Activated CD4-positive, alpha-beta memory T cell treated with anti-CD3 and anti-CD28 coated beads, Interleukin-2, amount 10 ng/mL, durations not matched to agents 7 days and 5 days (primary cell): ENCODE results near the gene DAPK3. TPM values are rescaled to one million over a fixed set of nuclear protein-coding genes. Genes with fewer than 3 reads are reported as not detected.

Experiments used
- CTCF ChIA-PET: fragments of 350-600 bp; sonication (Branson Sonifier 250); formaldehyde crosslinking; loops from one replicate; lab custom pipeline; 2021; ENCODE audit warnings: antibody characterized with exemption, inconsistent platforms; lab: Charles Lee
- POLR2A ChIA-PET: fragments of 350-600 bp; sonication (Branson Sonifier 250); formaldehyde crosslinking; loops from one replicate; lab custom pipeline; 2021; ENCODE audit warnings: antibody characterized with exemption; lab: Charles Lee
- DNase-seq: peaks from one replicate; pipeline ENCODE4 v3.0.0-alpha.2; 2020
- H3K27ac Mint-ChIP-seq: one replicate; pipeline ENCODE4 v1.8.0; 2021; ENCODE audit warnings: mild to moderate bottlenecking, mixed read lengths
- H3K27me3 Mint-ChIP-seq: one replicate; pipeline ENCODE4 v1.8.0; 2021; ENCODE audit warnings: mixed read lengths
- H3K36me3 Mint-ChIP-seq: one replicate; pipeline ENCODE4 v1.8.0; 2021; ENCODE audit warnings: low read depth, mixed read lengths
- H3K4me1 Mint-ChIP-seq: one replicate; pipeline ENCODE4 v1.8.0; 2021; ENCODE audit warnings: mixed read lengths
- H3K4me3 Mint-ChIP-seq: one replicate; pipeline ENCODE4 v1.8.0; 2021; ENCODE audit warnings: mild to moderate bottlenecking, mixed read lengths
- H3K9me3 Mint-ChIP-seq: one replicate; pipeline ENCODE4 v1.8.0; 2021; ENCODE audit warnings: mixed read lengths
- total RNA-seq, 2 experiments: library from RNA; stranded (reverse); gene quantifications; one replicate each; pipeline ENCODE4 v1.2.3, GENCODE V29; 2021

The DAPK3 gene
- total RNA-seq, 2 experiments from 2014 or later: 41.3 to 42.7 TPM

- H3K9me3 Mint-ChIP-seq: no peaks in the 10 kb centered on the region
- no peak for DNase-seq
- ChIA-PET POLR2A (no interaction called here), CTCF (no interaction called here)
- H3K27me3 Mint-ChIP-seq: peaks cover 10% of the 10 kb centered on the region
- H3K4me3 Mint-ChIP-seq: no peak overlapping the region
- no peaks in the 10 kb centered on the region for H3K36me3 Mint-ChIP-seq
- H3K27ac Mint-ChIP-seq: no peak overlapping the region
- no peaks in the 10 kb centered on the region for H3K4me1 Mint-ChIP-seq
These were observed 34.1 kb downstream of the DAPK3 start for GRCh38 chr19:3936506-3937442.

DNA sequence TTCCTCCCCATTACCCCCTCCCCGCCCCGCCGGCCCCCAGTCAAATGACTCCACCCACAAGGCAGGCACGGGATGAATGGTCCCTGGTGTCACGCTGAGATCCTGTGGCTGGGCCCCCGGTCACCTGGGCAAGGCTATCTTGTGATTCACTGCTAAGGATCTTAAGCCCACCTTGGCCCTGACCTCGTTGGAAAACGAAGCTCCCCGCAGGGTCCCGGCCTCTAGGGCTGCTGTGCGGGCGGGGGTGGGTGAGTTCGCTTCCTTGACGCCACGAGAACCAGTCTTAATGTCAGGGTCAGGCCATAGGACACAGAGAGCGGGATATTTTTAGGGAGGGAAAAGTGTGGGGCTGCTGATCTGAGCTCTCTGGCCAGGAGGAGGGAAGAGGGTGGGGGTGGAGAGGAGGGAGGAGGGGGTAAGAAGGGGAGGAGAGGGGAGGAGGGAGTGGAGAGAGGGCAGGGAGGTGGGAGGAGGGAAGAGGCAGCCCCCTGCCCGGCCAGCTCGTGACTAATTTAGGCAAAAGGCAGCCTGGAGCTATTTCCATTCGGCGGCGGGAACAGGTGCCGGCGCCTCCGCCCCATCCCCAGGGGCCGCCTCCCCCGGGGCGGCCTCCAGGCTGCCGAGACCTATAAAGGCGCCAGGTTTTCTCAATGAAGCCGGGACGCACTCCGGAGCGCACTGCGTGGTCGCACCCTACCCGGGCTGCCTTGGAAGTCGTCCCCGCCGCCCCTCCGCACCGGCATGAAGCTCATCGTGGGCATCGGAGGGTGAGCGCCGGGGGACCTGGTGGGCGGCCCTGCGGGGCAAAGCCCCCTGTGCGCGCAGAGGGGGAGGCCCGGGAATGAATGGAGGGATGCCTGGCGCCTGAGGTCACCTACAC, 37.7 kb downstream of the DAPK3 start, which contains the start of gene NMRK2:
Gene NMRK2, plus strand, starts transcription at position 139 of the 880 bp plus-strand sequence. Its CDS starts 603 bp downstream, at position 742.
- Mint-ChIP-seq H3K27me3 (peaks cover 15% of the 10 kb centered on the region), H3K9me3 (no peaks in the 10 kb centered on the region), H3K4me1 (no peaks in the 10 kb centered on the region), H3K27ac (no peak within 1 kb of the TSS), H3K36me3 (no peaks in the 10 kb centered on the region), H3K4me3 (no peak within 1 kb of the TSS)
- ChIA-PET CTCF (no interaction called here), POLR2A (no interaction called here)
- no peak for DNase-seq

GRCh38 chr19:3931041-3931440, 39.9 kb downstream of the DAPK3 start:
- CTCF ChIA-PET: no interaction called here
- Mint-ChIP-seq H3K4me3 (no peak overlapping the region), H3K4me1 (no peaks in the 10 kb centered on the region), H3K36me3 (no peaks in the 10 kb centered on the region), H3K27ac (no peak overlapping the region), H3K9me3 (no peaks in the 10 kb centered on the region), H3K27me3 (peaks cover 15% of the 10 kb centered on the region)
- no peak for DNase-seq
- POLR2A ChIA-PET: no interaction called here

DNA sequence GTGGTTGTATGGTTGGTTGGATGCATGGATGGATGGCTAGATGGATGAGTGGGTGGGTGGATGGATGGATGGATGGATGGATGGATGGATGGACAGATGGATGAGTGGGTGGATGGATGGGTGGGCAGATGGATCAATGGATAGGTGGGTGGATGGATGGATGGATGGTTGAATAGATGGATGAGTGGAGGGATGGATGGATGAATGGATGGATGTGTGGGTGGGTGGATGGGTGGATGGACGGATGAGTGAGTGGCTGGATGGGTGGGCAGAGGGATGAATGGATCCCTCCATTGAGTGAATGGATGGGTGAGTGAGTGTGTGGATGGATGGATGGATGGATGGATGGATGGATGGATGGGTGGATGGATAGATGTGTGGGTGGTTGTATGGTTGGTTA, 47.0 kb downstream of the DAPK3 start:
- H3K27ac Mint-ChIP-seq: no peak overlapping the region
- H3K27me3 Mint-ChIP-seq: no peaks in the 10 kb centered on the region
- no peak for DNase-seq
- ChIA-PET CTCF (no interaction called here), POLR2A (no interaction called here)
- H3K9me3 Mint-ChIP-seq: peaks cover 17% of the 10 kb centered on the region
- H3K36me3 Mint-ChIP-seq: peaks cover 3% of the 10 kb centered on the region
- no peak overlapping the region for H3K4me3 Mint-ChIP-seq
- H3K4me1 Mint-ChIP-seq: no peaks in the 10 kb centered on the region

GRCh38 chr19:3923096-3923758, 47.7 kb downstream of the DAPK3 start:
- peaks cover 3% of the 10 kb centered on the region for H3K36me3 Mint-ChIP-seq
- H3K4me1 Mint-ChIP-seq: no peaks in the 10 kb centered on the region
- peaks cover 17% of the 10 kb centered on the region for H3K9me3 Mint-ChIP-seq
- no peak overlapping the region for H3K4me3 Mint-ChIP-seq
- no peak for DNase-seq
- POLR2A ChIA-PET: no interaction called here
- no peak overlapping the region for H3K27ac Mint-ChIP-seq
- H3K27me3 Mint-ChIP-seq: no peaks in the 10 kb centered on the region
- CTCF ChIA-PET: no interaction called here

DNA sequence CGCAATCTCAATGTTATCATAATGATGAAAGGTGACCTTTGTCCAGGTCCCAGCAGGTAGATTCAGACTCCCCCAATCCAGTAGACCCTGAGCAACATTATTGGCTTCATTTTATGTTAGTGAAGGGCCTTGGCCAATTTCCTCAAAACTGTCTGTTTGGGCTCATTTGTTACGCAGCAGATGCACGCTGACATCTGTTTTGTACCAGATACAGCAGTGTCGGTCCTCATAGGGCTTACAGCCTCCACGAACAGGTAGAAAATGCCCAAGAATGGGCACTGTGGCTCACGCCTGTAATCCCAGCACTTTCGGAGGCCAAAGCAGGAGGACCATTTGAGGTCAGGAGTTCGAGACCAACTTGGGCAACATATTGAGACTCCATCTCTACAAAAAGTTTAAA, 51.1 kb downstream of the DAPK3 start:
- no peaks in the 10 kb centered on the region for H3K27me3 Mint-ChIP-seq
- H3K27ac Mint-ChIP-seq: no peak overlapping the region
- CTCF ChIA-PET: interaction anchor here (0.7 kb wide), 1 partner anchor 34 kb away, joined by 3 read pairs; no protein-coding TSS in a partner anchor
- H3K4me1 Mint-ChIP-seq: no peaks in the 10 kb centered on the region
- no peak for DNase-seq
- peaks cover 3% of the 10 kb centered on the region for H3K36me3 Mint-ChIP-seq
- POLR2A ChIA-PET: no interaction called here
- peaks cover 12% of the 10 kb centered on the region for H3K9me3 Mint-ChIP-seq
- H3K4me3 Mint-ChIP-seq: no peak overlapping the region

GRCh38 chr19:3916033-3916432, 54.9 kb downstream of the DAPK3 start:
- Mint-ChIP-seq H3K4me3 (no peak overlapping the region), H3K4me1 (no peaks in the 10 kb centered on the region), H3K36me3 (no peaks in the 10 kb centered on the region), H3K9me3 (peaks cover 5% of the 10 kb centered on the region), H3K27ac (no peak overlapping the region), H3K27me3 (no peaks in the 10 kb centered on the region)
- no peak for DNase-seq
- POLR2A ChIA-PET: no interaction called here
- CTCF ChIA-PET: no interaction called here

DNA sequence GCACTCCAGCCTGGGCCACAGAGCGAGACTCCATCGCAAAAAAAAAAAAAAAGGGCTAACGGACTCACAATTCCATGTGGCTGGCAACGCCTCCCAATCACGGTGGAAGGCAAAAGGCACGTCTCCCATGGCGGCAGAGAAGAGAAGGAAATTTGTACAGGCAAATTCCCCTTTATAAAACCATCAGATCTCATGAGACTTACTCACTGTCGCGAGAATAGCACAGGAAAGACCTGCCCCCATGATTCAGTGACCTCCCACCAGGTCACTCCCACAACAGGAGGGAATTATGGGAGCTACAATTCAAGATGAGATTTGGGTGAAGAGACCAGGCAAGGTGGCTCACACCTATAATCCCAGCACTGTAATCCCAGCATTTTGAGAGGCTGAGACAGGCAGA, 56.7 kb downstream of the DAPK3 start:
- Mint-ChIP-seq H3K4me1 (no peaks in the 10 kb centered on the region), H3K9me3 (peaks cover 5% of the 10 kb centered on the region), H3K27me3 (no peaks in the 10 kb centered on the region), H3K36me3 (no peaks in the 10 kb centered on the region), H3K4me3 (no peak overlapping the region), H3K27ac (no peak overlapping the region)
- POLR2A ChIA-PET: no interaction called here
- no peak for DNase-seq
- CTCF ChIA-PET: no interaction called here

GRCh38 chr19:3910105-3910504, 60.8 kb downstream of the DAPK3 start:
- Mint-ChIP-seq H3K4me1 (peaks cover 2% of the 10 kb centered on the region), H3K27me3 (no peaks in the 10 kb centered on the region), H3K36me3 (no peaks in the 10 kb centered on the region), H3K9me3 (peaks cover 5% of the 10 kb centered on the region), H3K27ac (no peak overlapping the region), H3K4me3 (no peak overlapping the region)
- POLR2A ChIA-PET: no interaction called here
- CTCF ChIA-PET: no interaction called here
- no peak for DNase-seq

Other genes starting within 250 kb of the DAPK3 start
- gene APBA3, start 209.4 kb downstream of the DAPK3 start, total RNA-seq: 10 to 100 TPM; 55.8 to 64.7 TPM
- 10 to 100 TPM; 71.5 to 75.8 TPM for gene MRPL54, start 208.4 kb downstream of the DAPK3 start, total RNA-seq
- not detected for gene RAX2, start 198.9 kb downstream of the DAPK3 start, total RNA-seq
- gene MATK, start 184.7 kb downstream of the DAPK3 start, total RNA-seq: 10 to 100 TPM; 13.9 to 15.9 TPM
- gene ZFR2, start 102.1 kb downstream of the DAPK3 start, total RNA-seq: under 1 TPM; 0.28 to 0.35 TPM
- gene ATCAY, start 90.4 kb downstream of the DAPK3 start, total RNA-seq: not detected
- not detected for gene NMRK2, start 38.0 kb downstream of the DAPK3 start, total RNA-seq
- gene EEF2, start 14.4 kb upstream of the DAPK3 start, total RNA-seq: 1,000 to 10,000 TPM; 1,543 to 1,592 TPM
- 10 to 100 TPM; 28.6 to 33.2 TPM for gene PIAS4, start 36.6 kb upstream of the DAPK3 start, total RNA-seq
- gene ZBTB7A, start 95.8 kb upstream of the DAPK3 start, total RNA-seq: 10 to 100 TPM; 53.1 to 53.5 TPM
- gene MAP2K2, start 153.0 kb upstream of the DAPK3 start, total RNA-seq: 100 to 1,000 TPM; 186 to 202 TPM
- gene CREB3L3, start 182.5 kb upstream of the DAPK3 start, total RNA-seq: under 1 TPM; 0.15 to 0.38 TPM
- 10 to 100 TPM; 37.0 to 37.7 TPM for gene SIRT6, start 211.5 kb upstream of the DAPK3 start, total RNA-seq
- 1 to 10 TPM; 1.3 TPM for gene ANKRD24, start 211.6 kb upstream of the DAPK3 start, total RNA-seq